Type B pancreatic cell (in vitro differentiated cells): ENCODE data around the gene IL17RC. TPM values are rescaled to one million over a fixed set of nuclear protein-coding genes. Genes with fewer than 3 reads are reported as not detected.
A peak's percentile ranks its signal among the peaks of the same experiment; 100 is the strongest.

Source experiments
- DNase-seq: peaks from one replicate; pipeline ENCODE4 v3.0.0; 2021; ENCODE audit warnings: mixed read lengths; ENCODE audit not compliant: unreplicated experiment; ENCODE audit errors: extremely low spot score
- H3K27ac Mint-ChIP-seq: 2 replicates; pipeline ENCODE4 v1.8.0; 2021; ENCODE audit warnings: mild to moderate bottlenecking, mixed read lengths
- H3K27me3 Mint-ChIP-seq: 2 replicates; pipeline ENCODE4 v1.8.0; 2021; ENCODE audit warnings: mixed read lengths
- H3K36me3 Mint-ChIP-seq: 2 replicates; pipeline ENCODE4 v1.8.0; 2021; ENCODE audit warnings: mixed read lengths
- H3K4me1 Mint-ChIP-seq: one replicate; pipeline ENCODE4 v1.8.0; 2021; ENCODE audit warnings: mixed read lengths; ENCODE audit not compliant: unreplicated experiment
- H3K4me3 Mint-ChIP-seq: 2 replicates; pipeline ENCODE4 v1.8.0; 2021; ENCODE audit warnings: mild to moderate bottlenecking, mixed read lengths
- H3K9me3 Mint-ChIP-seq: 2 replicates; pipeline ENCODE4 v1.8.0; 2021; ENCODE audit warnings: mixed read lengths
- CTCF ChIP-seq: fragments of 200-600 bp; sonication (generic); conservative IDR thresholded peaks from 2 replicates; pipeline ENCODE4 v1.5.0; 2021; ENCODE audit warnings: antibody characterized with exemption, mild to moderate bottlenecking
- total RNA-seq: library from RNA; stranded (reverse); gene quantifications from 2 replicates; pipeline ENCODE4 v1.2.1, GENCODE V29; 2021; ENCODE audit warnings: low replicate concordance

The IL17RC gene
- total RNA-seq, 1 donor from 2014 or later, result 22.6 TPM

- no peaks in the 10 kb centered on the region for H3K27me3 Mint-ChIP-seq
- no peak for DNase-seq
- H3K36me3 Mint-ChIP-seq, result peaks cover 5% of the 10 kb centered on the region
- no peak overlapping the region for H3K4me3 Mint-ChIP-seq
- no peaks in the 10 kb centered on the region for H3K9me3 Mint-ChIP-seq
- no peak for TF ChIP-seq CTCF
- H3K27ac Mint-ChIP-seq, result no peak overlapping the region
- H3K4me1 Mint-ChIP-seq, result no peaks in the 10 kb centered on the region
Observed at GRCh38 chr3:9940746-9941145, 23.8 kb downstream of the IL17RC start.

- Mint-ChIP-seq H3K36me3 (no peaks in the 10 kb centered on the region), H3K27me3 (no peaks in the 10 kb centered on the region), H3K4me1 (no peaks in the 10 kb centered on the region), H3K27ac (no peak overlapping the region), H3K9me3 (no peaks in the 10 kb centered on the region), H3K4me3 (no peak overlapping the region)
- no peak for TF ChIP-seq CTCF
- no peak for DNase-seq
Observed at GRCh38 chr3:9942164-9942563, 25.3 kb downstream of the IL17RC start.

GRCh38 chr3:9942934-9943690 is 26.2 kb downstream of the IL17RC start:
- Mint-ChIP-seq H3K4me1 (no peaks in the 10 kb centered on the region), H3K36me3 (no peaks in the 10 kb centered on the region), H3K27ac (no peak overlapping the region), H3K4me3 (no peak overlapping the region), H3K27me3 (no peaks in the 10 kb centered on the region), H3K9me3 (no peaks in the 10 kb centered on the region)
- no peak for TF ChIP-seq CTCF
- DNase-seq, result no peak

- Mint-ChIP-seq H3K27ac (no peak overlapping the region), H3K9me3 (no peaks in the 10 kb centered on the region), H3K4me1 (no peaks in the 10 kb centered on the region), H3K4me3 (peak overlapping the region; percentile 28), H3K27me3 (no peaks in the 10 kb centered on the region), H3K36me3 (no peaks in the 10 kb centered on the region)
- no peak for DNase-seq
- no peak for TF ChIP-seq CTCF
Observed at GRCh38 chr3:9944271-9944670, 27.4 kb downstream of the IL17RC start.

GRCh38 chr3:9945358-9945757 is 28.5 kb downstream of the IL17RC start:
- no peak for DNase-seq
- no peaks in the 10 kb centered on the region for H3K27me3 Mint-ChIP-seq
- H3K4me1 Mint-ChIP-seq, result no peaks in the 10 kb centered on the region
- no peaks in the 10 kb centered on the region for H3K36me3 Mint-ChIP-seq
- H3K27ac Mint-ChIP-seq, result peak overlapping the region; percentile 6
- H3K4me3 Mint-ChIP-seq, result peak overlapping the region; percentile 65
- no peaks in the 10 kb centered on the region for H3K9me3 Mint-ChIP-seq
- no peak for TF ChIP-seq CTCF
